Endometrial microvascular endothelial cells (primary cell): Measurements from ENCODE around the gene STK32B. TPM values are rescaled to one million over a fixed set of nuclear protein-coding genes. Genes with fewer than 3 reads are reported as not detected.

ENCODE experiments used
- in situ Hi-C: cut with HindIII; loops from 2 replicates; pipeline ENCODE4 v1.10.0; 2017; ENCODE audit warnings: low sequenced_read_pairs, low pct_unique_long_range_greater_than_20kb; ENCODE audit errors: inconsistent ontology term
- total RNA-seq: library from RNA; depleted of rRNA; stranded (reverse); fragments of >200 nt; gene quantifications from one replicate; pipeline ENCODE4 v1.2.3, GENCODE V29; 2015; ENCODE audit errors: inconsistent ontology term

The STK32B gene
- total RNA-seq, 1 donor from 2014 or later, result 9.5 TPM

- in situ Hi-C loops, result no loop called here
These were observed 61.2 kb downstream of the STK32B start for GRCh38 chr4:5112333-5113095.

- in situ Hi-C loops, result no loop called here
These were observed 63.7 kb downstream of the STK32B start for GRCh38 chr4:5114950-5115349.

- in situ Hi-C loops, result no loop called here
These were observed 67.0 kb downstream of the STK32B start for GRCh38 chr4:5118091-5118786.

GRCh38 chr4:5118994-5119835, 67.9 kb downstream of the STK32B start:
- in situ Hi-C loops, result no loop called here

- in situ Hi-C loops, result no loop called here
These were observed 68.8 kb downstream of the STK32B start for GRCh38 chr4:5120067-5120466.

- in situ Hi-C loops, result no loop called here
These were observed 69.2 kb downstream of the STK32B start for GRCh38 chr4:5120468-5120867.

- in situ Hi-C loops, result no loop called here
These were observed 70.8 kb downstream of the STK32B start for GRCh38 chr4:5122114-5122513.

- in situ Hi-C loops, result no loop called here
These were observed 73.6 kb downstream of the STK32B start for GRCh38 chr4:5124876-5125275.

GRCh38 chr4:5125321-5125720, 74.0 kb downstream of the STK32B start:
- in situ Hi-C loops, result no loop called here

GRCh38 chr4:5126231-5126630, 75.0 kb downstream of the STK32B start:
- in situ Hi-C loops, result no loop called here

GRCh38 chr4:5126857-5127256, 75.6 kb downstream of the STK32B start:
- in situ Hi-C loops, result no loop called here

GRCh38 chr4:5127556-5127955, 76.3 kb downstream of the STK32B start:
- in situ Hi-C loops, result no loop called here

- in situ Hi-C loops, result no loop called here
These were observed 77.3 kb downstream of the STK32B start for GRCh38 chr4:5128569-5128968.

- in situ Hi-C loops, result no loop called here
These were observed 81.9 kb downstream of the STK32B start for GRCh38 chr4:5133201-5133600.

GRCh38 chr4:5133933-5134594, 82.8 kb downstream of the STK32B start:
- in situ Hi-C loops, result no loop called here

GRCh38 chr4:5134620-5135019, 83.3 kb downstream of the STK32B start:
- in situ Hi-C loops, result no loop called here

- in situ Hi-C loops, result no loop called here
These were observed 85.9 kb downstream of the STK32B start for GRCh38 chr4:5137226-5137625.

GRCh38 chr4:5137927-5138326, 86.6 kb downstream of the STK32B start:
- in situ Hi-C loops, result no loop called here

GRCh38 chr4:5138389-5138788, 87.1 kb downstream of the STK32B start:
- in situ Hi-C loops, result no loop called here
